H1 (cell line): ENCODE results near the gene TRAPPC2L. TPM values are rescaled to one million over a fixed set of nuclear protein-coding genes. Genes with fewer than 3 reads are reported as not detected.

Experiments used
- CTCF ChIA-PET: fragments of 300-600 bp; sonication (Branson Sonifier 250); formaldehyde crosslinking; loops from one replicate; lab custom pipeline; 2021; ENCODE audit not compliant: partially characterized antibody; lab: Charles Lee
- POLR2A ChIA-PET: fragments of 300-600 bp; sonication (Branson Sonifier 250); formaldehyde crosslinking; loops from one replicate; lab custom pipeline; 2021; ENCODE audit warnings: inconsistent platforms; ENCODE audit not compliant: partially characterized antibody; lab: Charles Lee
- DNase-seq, 2 experiments: peaks; one replicate each; pipeline versions ENCODE4 v3.0.0 to v3.0.0-alpha.2; 2010 to 2022; ENCODE audit warnings: low spot score in 2 of 2, low read depth in 1 of 2, mixed read lengths in 1 of 2
- FAIRE-seq: peaks from 2 replicates; lab custom pipeline; 2011; peaks lifted over from hg19 to GRCh38; lab: Jason Lieb, UNC
- H2AFZ ChIP-seq: 2 replicates; pipeline ENCODE4 v1.8.1; 2012; ENCODE audit warnings: low read length, inconsistent platforms
- H2AK5ac ChIP-seq: 2 replicates; pipeline ENCODE4 v1.6.1; 2013; ENCODE audit warnings: low read depth, low read length
- H2BK120ac ChIP-seq: replicated peaks from 2 replicates; pipeline ENCODE3; 2013; ENCODE audit warnings: low read depth, low read length, inconsistent platforms
- H2BK12ac ChIP-seq: 2 replicates; pipeline ENCODE4 v1.6.1; 2013; ENCODE audit warnings: low read depth, low read length
- H2BK15ac ChIP-seq: 2 replicates; pipeline ENCODE4 v1.6.1; 2013; ENCODE audit warnings: low read length
- H2BK20ac ChIP-seq: 2 replicates; pipeline ENCODE4 v1.6.1; 2013; ENCODE audit warnings: low read length
- H2BK5ac ChIP-seq: 2 replicates; pipeline ENCODE4 v1.6.1; 2013; ENCODE audit warnings: low read depth, low read length
- H3K14ac ChIP-seq: 2 replicates; pipeline ENCODE4 v1.6.1; 2013; ENCODE audit warnings: inconsistent platforms; ENCODE audit not compliant: insufficient read length
- H3K18ac ChIP-seq: 2 replicates; pipeline ENCODE4 v1.6.1; 2013; ENCODE audit warnings: low read length; ENCODE audit errors: extremely low read depth
- H3K23ac ChIP-seq: 2 replicates; pipeline ENCODE4 v1.6.1; 2013; ENCODE audit warnings: inconsistent platforms; ENCODE audit not compliant: insufficient read length
- H3K23me2 ChIP-seq: 2 replicates; pipeline ENCODE4 v1.6.1; 2013; ENCODE audit warnings: low read depth, low read length
- H3K27ac ChIP-seq: 2 replicates; pipeline ENCODE4 v1.6.1; 2011; ENCODE audit warnings: low read depth, low read length, inconsistent platforms
- H3K27me3 ChIP-seq, 4 experiments: replicated peaks in 1 of 4; 1 replicate in 1 of 4; 2 replicates in 3 of 4; pipeline versions ENCODE4 v1.6.1 to v1.8.1; 2011 to 2013; ENCODE audit warnings: low read length in 3 of 4, mild to moderate bottlenecking in 3 of 4, inconsistent platforms in 2 of 4, mixed read lengths in 2 of 4, moderate library complexity in 1 of 4; ENCODE audit not compliant: control insufficient read depth in 3 of 4, insufficient read depth in 3 of 4; ENCODE audit errors: extremely low read depth in 1 of 4
- H3K36me3 ChIP-seq, 4 experiments: 2 replicates each; pipeline versions ENCODE4 v1.6.1 to v1.8.1; 2011 to 2013; ENCODE audit warnings: mild to moderate bottlenecking in 4 of 4, low read length in 3 of 4, moderate library complexity in 2 of 4, control low read depth in 1 of 4, inconsistent platforms in 1 of 4; ENCODE audit not compliant: insufficient read depth in 4 of 4, control insufficient read depth in 2 of 4
- H3K4ac ChIP-seq: replicated peaks from 2 replicates; pipeline ENCODE3; 2013; ENCODE audit warnings: low read length, low read depth, mixed read lengths, inconsistent platforms; ENCODE audit not compliant: insufficient read length
- H3K4me1 ChIP-seq, 4 experiments: replicated peaks in 1 of 4; 1 replicate in 1 of 4; 2 replicates in 3 of 4; pipeline versions ENCODE4 v1.6.1 to v1.8.1; 2011 to 2013; ENCODE audit warnings: low read length in 3 of 4, inconsistent platforms in 2 of 4, mixed read lengths in 1 of 4; ENCODE audit not compliant: insufficient read depth in 4 of 4, control insufficient read depth in 3 of 4
- H3K4me2 ChIP-seq, 2 experiments: 2 replicates each; pipeline versions ENCODE4 v1.6.1 to v1.8.1; 2011 to 2013; ENCODE audit warnings: low read depth in 2 of 2, low read length in 2 of 2, control low read depth in 1 of 2, inconsistent platforms in 1 of 2, mild to moderate bottlenecking in 1 of 2; ENCODE audit not compliant: insufficient read depth in 1 of 2
- H3K4me3 ChIP-seq, 4 experiments: fragments of 200-600, 300-600 bp in 1 of 4; sonication (generic), shearing (Covaris generic), sonication (Bioruptor Twin) in 1 of 4; 2 replicates each; pipeline versions ENCODE4 v1.5.1 to v1.8.1; 2011 to 2016; ENCODE audit warnings: low read length in 4 of 4, low read depth in 3 of 4, control low read depth in 2 of 4, inconsistent platforms in 2 of 4, mild to moderate bottlenecking in 2 of 4, mixed read lengths in 1 of 4, moderate library complexity in 1 of 4; ENCODE audit not compliant: insufficient read depth in 2 of 4; ENCODE audit errors: extremely low read depth in 1 of 4
- H3K56ac ChIP-seq: replicated peaks from 2 replicates; pipeline ENCODE3; 2013; ENCODE audit warnings: low read depth, mild to moderate bottlenecking, mixed read lengths, low read length, inconsistent platforms; ENCODE audit not compliant: insufficient read length
- H3K79me1 ChIP-seq: 2 replicates; pipeline ENCODE4 v1.6.1; 2013; ENCODE audit warnings: low read depth, low read length, control low read depth
- H3K79me2 ChIP-seq, 2 experiments: 2 replicates each; pipeline versions ENCODE4 v1.6.1 to v1.8.1; 2012 to 2013; ENCODE audit warnings: low read length in 2 of 2, mild to moderate bottlenecking in 2 of 2, inconsistent platforms in 1 of 2; ENCODE audit not compliant: insufficient read depth in 2 of 2, control insufficient read depth in 1 of 2
- H3K9ac ChIP-seq, 4 experiments: replicated peaks in 1 of 4; 1 replicate in 1 of 4; 2 replicates in 3 of 4; pipeline versions ENCODE4 v1.6.1 to v1.8.1; 2011 to 2013; ENCODE audit warnings: low read depth in 3 of 4, low read length in 3 of 4, control low read depth in 2 of 4, mild to moderate bottlenecking in 2 of 4, moderate library complexity in 2 of 4, inconsistent platforms in 1 of 4; ENCODE audit errors: extremely low read depth in 1 of 4
- H3K9me3 ChIP-seq, 2 experiments: 2 replicates each; pipeline versions ENCODE4 v1.6.1 to v1.8.1; 2012 to 2013; ENCODE audit warnings: mild to moderate bottlenecking in 2 of 2, moderate library complexity in 2 of 2, control low read depth in 1 of 2, inconsistent platforms in 1 of 2, low read depth in 1 of 2, low read length in 1 of 2, mixed read lengths in 1 of 2; ENCODE audit not compliant: insufficient read depth in 2 of 2
- H4K20me1 ChIP-seq, 2 experiments: replicated peaks in 1 of 2; 2 replicates each; pipeline versions ENCODE3 to v1.8.1; 2011 to 2013; ENCODE audit warnings: inconsistent platforms in 2 of 2, low read length in 2 of 2, mild to moderate bottlenecking in 1 of 2; ENCODE audit not compliant: insufficient read depth in 2 of 2, control insufficient read depth in 1 of 2
- H4K5ac ChIP-seq: 2 replicates; pipeline ENCODE4 v1.6.1; 2013; ENCODE audit warnings: low read length, low read depth, mixed read lengths, inconsistent platforms; ENCODE audit not compliant: insufficient read length
- H4K8ac ChIP-seq: 2 replicates; pipeline ENCODE4 v1.8.0; 2013; ENCODE audit warnings: mild to moderate bottlenecking, moderate library complexity, low read length, inconsistent platforms; ENCODE audit not compliant: insufficient read depth; ENCODE audit errors: extremely low read depth
- H4K91ac ChIP-seq: replicated peaks from 2 replicates; pipeline ENCODE3; 2013; ENCODE audit warnings: low read length, mixed read lengths, inconsistent platforms; ENCODE audit not compliant: insufficient read length
- SRF ChIP-seq: IDR thresholded peaks from 2 replicates; pipeline ENCODE4 v1.6.1; 2011; ENCODE audit warnings: mild to moderate bottlenecking, low read depth, low read length, moderate library complexity
- TEAD4 ChIP-seq: IDR thresholded peaks from 2 replicates; pipeline ENCODE4 v1.6.1; 2012; ENCODE audit warnings: low read depth, low read length, inconsistent platforms, mixed read lengths
- WGBS, 2 experiments: shearing (Covaris generic) in 1 of 2; methylation state at CpG; one replicate each; pipeline versions ENCODE4 v1.1.6 to v1.1.7; 2013 to 2015; ENCODE audit warnings: low lambda C conversion rate in 2 of 2, mixed read lengths in 2 of 2, inconsistent platforms in 1 of 2, low coverage in 1 of 2, missing lambda C conversion rate in 1 of 2; ENCODE audit not compliant: insufficient replicate concordance in 2 of 2, insufficient coverage in 1 of 2, insufficient read length in 1 of 2; ENCODE audit errors: extremely low coverage in 1 of 2, missing lambda C conversion rate in 1 of 2; 5-methylcytosine and 5-hydroxymethylcytosine counted together
- polyA plus RNA-seq, 7 experiments: library from polyadenylated mRNA; depleted of rRNA in 3 of 7; stranded (reverse) in 5 of 7; unstranded in 2 of 7; fragments of >200 nt in 5 of 7; fragments of 200-250 nt in 2 of 7; gene quantifications; 1 replicate in 5 of 7; 2 replicates in 1 of 7; 4 replicates in 1 of 7; pipeline versions ENCODE4 v1.2.1 to v1.2.3, GENCODE V29; 2011 to 2013; ENCODE audit warnings: missing spikeins in 2 of 7, mixed read lengths in 2 of 7
- total RNA-seq: library from RNA; stranded (reverse); fragmentation: NEBNext Ultra II Directional; extraction: Animal tissue kit (Norgen Biotek cat#: 25700); gene quantifications from 2 replicates; pipeline ENCODE4 v1.2.1, GENCODE V29; 2021

TRAPPC2L gene
- total and polyA plus RNA-seq, 2 of the 8 experiments (the other 6 are each of a cell fraction or from before 2014, with no cell fraction given): 98.7 to 133 TPM

DNA sequence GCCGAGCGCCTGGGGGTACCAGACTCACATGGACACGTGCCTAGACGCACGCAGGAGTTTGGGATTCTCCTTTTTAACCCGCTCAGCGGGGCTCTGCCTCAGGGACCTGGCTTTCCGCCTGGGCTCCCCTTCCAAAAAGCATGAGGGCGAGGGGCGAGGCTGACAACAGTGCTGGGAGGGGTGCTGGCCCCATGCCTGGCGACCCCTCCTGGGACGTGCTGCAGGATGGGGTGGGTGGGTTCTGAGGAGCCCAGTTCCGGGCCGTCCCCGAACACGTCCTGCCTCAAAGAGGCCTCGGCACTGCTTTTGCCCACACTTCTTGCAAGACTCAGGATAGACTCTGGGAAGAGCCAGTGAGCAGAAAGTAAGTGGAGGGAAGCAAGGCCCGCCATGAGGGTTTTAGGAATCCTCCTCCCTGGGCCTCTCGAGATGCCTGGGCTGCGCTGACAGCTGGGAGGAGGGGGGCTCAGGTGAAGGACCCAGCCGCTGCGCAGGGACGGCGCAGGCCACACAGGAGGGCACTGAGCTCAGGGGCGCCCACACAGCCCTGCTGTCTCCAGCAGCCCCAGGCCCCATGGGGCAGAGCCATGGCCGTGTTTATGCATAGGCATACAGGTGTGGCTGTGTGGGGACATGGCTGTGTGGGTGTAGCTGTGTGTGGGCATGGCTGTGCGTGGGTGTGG lies 24.9 kb downstream of the TRAPPC2L start:
- Histone ChIP-seq H3K79me2 (no peaks in the 10 kb centered on the region), H3K9me3 (no peaks in the 10 kb centered on the region), H4K20me1 (peaks cover 0 to 4% of the 10 kb centered on the region in 2 experiments), H4K8ac (peak overlapping the region; percentile 74; the same call in 1 of the 2 replicates), H2BK12ac (peak overlapping the region; percentile 92; the same call in 1 of the 2 replicates), H3K36me3 (no peaks in the 10 kb centered on the region), H3K4me2 (peak overlapping the region in 1 of 2 experiments; percentile 30; a peak in 1 of 4 replicates), H3K4me3 (0 out of 8 replicates have a peak overlapping the region, but pooled peaks of 1 of the 4 experiments have one; percentile 24), H3K23ac (no peak overlapping the region), H3K23me2 (no peaks in the 10 kb centered on the region; the same call in 1 of the 2 replicates), H4K5ac (no peak overlapping the region), H2AK5ac (0 out of 2 replicates have a peak overlapping the region, but pooled peaks have one; percentile 83), H3K27ac (no peak overlapping the region), H3K14ac (no peak overlapping the region), H3K9ac (no peak overlapping the region), H3K4ac (no peak overlapping the region), H3K18ac (no peak overlapping the region), H2BK120ac (no peak overlapping the region), H2BK15ac (no peak overlapping the region; the same call in 1 of the 2 replicates), H4K91ac (peak overlapping the region; percentile 85), H2BK20ac (no peak overlapping the region), H2AFZ (no peak overlapping the region), H3K56ac (no peak overlapping the region), H3K4me1 (peaks cover 0 to 9% (median 4%) of the 10 kb centered on the region in 4 experiments; a peak in 4 of 7 replicates), H2BK5ac (0 out of 2 replicates have a peak overlapping the region, but pooled peaks have one; percentile 16), H3K79me1 (no peaks in the 10 kb centered on the region; the same call in 1 of the 2 replicates), H3K27me3 (peaks cover 0 to 7% (median 1%) of the 10 kb centered on the region in 4 experiments; a peak in 2 of 7 replicates)
- TF ChIP-seq SRF (no peak), TEAD4 (no peak)
- FAIRE-seq (no peak), DNase-seq (no peak)
- POLR2A ChIA-PET: interaction anchor here (1.1 to 1.4 kb wide), 2 partner anchors 22 to 71 kb away, joined by 3 to 5 read pairs; partner anchors contain the start of gene APRT
- CTCF ChIA-PET: interaction anchor here (0.8 to 4.4 kb wide), 3 partner anchors 60 to 264 kb away, joined by 3 to 15 read pairs (median 4); no protein-coding TSS in a partner anchor
- WGBS, 2 experiments: 92% methylated on average over 24 of the region's 27 CpGs; no CpG with 5 or more reads in 1 of the 2 experiments
